Suprapubic skin (tissue), 4 donors: ENCODE results near the gene BRIP1.
"Not testable (repeated sequence)": the region's sequence is repeated elsewhere in the genome, so short reads cannot be mapped to it uniquely, and the experiment has no call there.

Experiments
- POLR2A ChIP-seq, 2 donors: fragments of 450-650 bp; IDR thresholded peaks; one replicate each; pipeline ENCODE4 v1.6.1; 2017; ENCODE audit warnings: antibody characterized with exemption in 2 of 2, mild to moderate bottlenecking in 2 of 2, moderate library complexity in 2 of 2
- POLR2AphosphoS5 ChIP-seq, 3 donors: sonication (generic); formaldehyde crosslinking; IDR thresholded peaks; one replicate each; pipeline ENCODE4 v1.6.1; 2017; ENCODE audit warnings: antibody characterized with exemption in 3 of 3
- TF ChIP-seq, protein P1 (sequence below), 2 donors: fragments of 200-600 bp in 1 of 2; fragments of 450-650 bp in 1 of 2; sonication (generic) in 1 of 2; IDR thresholded peaks; one replicate each; pipeline ENCODE4 v1.5.1; 2016 to 2019; ENCODE audit warnings: antibody characterized with exemption in 2 of 2, mild to moderate bottlenecking in 1 of 2, moderate library complexity in 1 of 2

- TF ChIP-seq, protein P1, sequence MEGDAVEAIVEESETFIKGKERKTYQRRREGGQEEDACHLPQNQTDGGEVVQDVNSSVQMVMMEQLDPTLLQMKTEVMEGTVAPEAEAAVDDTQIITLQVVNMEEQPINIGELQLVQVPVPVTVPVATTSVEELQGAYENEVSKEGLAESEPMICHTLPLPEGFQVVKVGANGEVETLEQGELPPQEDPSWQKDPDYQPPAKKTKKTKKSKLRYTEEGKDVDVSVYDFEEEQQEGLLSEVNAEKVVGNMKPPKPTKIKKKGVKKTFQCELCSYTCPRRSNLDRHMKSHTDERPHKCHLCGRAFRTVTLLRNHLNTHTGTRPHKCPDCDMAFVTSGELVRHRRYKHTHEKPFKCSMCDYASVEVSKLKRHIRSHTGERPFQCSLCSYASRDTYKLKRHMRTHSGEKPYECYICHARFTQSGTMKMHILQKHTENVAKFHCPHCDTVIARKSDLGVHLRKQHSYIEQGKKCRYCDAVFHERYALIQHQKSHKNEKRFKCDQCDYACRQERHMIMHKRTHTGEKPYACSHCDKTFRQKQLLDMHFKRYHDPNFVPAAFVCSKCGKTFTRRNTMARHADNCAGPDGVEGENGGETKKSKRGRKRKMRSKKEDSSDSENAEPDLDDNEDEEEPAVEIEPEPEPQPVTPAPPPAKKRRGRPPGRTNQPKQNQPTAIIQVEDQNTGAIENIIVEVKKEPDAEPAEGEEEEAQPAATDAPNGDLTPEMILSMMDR (IDR thresholded peaks at IDR 0.05) = not testable (repeated sequence)
- TF ChIP-seq POLR2A, POLR2AphosphoS5 (IDR thresholded peaks at IDR 0.05): not testable (repeated sequence)
Observed at GRCh38 chr17:61677150-61677811, 186.0 kb downstream of the BRIP1 start.
